ENCODE data around the gene TLR9.

Gene TLR9

DNA sequence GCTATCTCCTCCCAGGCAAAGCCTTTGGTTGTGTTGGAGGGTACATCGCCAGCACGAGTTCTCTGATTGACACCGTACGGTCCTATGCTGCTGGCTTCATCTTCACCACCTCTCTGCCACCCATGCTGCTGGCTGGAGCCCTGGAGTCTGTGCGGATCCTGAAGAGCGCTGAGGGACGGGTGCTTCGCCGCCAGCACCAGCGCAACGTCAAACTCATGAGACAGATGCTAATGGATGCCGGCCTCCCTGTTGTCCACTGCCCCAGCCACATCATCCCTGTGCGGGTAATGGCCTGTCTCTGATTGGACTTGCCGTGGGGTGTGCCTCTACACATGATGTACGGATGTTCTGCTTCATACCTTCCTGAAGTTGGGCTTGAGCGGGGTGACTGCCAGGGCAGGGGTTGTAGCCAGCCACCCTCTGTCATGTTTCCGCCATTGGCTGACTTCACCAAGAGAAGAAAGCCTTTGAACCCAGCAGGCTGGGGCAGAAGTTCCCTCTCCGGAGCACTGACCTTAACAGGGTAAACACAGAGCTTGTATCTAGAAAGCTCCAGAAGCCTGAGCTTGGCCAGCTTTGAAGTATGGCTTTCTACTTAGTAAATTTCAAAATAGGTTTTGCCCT is 14.1 kb downstream of the TLR9 start:
- TF ChIP-seq, protein P1, sequence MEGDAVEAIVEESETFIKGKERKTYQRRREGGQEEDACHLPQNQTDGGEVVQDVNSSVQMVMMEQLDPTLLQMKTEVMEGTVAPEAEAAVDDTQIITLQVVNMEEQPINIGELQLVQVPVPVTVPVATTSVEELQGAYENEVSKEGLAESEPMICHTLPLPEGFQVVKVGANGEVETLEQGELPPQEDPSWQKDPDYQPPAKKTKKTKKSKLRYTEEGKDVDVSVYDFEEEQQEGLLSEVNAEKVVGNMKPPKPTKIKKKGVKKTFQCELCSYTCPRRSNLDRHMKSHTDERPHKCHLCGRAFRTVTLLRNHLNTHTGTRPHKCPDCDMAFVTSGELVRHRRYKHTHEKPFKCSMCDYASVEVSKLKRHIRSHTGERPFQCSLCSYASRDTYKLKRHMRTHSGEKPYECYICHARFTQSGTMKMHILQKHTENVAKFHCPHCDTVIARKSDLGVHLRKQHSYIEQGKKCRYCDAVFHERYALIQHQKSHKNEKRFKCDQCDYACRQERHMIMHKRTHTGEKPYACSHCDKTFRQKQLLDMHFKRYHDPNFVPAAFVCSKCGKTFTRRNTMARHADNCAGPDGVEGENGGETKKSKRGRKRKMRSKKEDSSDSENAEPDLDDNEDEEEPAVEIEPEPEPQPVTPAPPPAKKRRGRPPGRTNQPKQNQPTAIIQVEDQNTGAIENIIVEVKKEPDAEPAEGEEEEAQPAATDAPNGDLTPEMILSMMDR (IDR thresholded peaks at IDR 0.05; ENCODE audit: borderline replicate concordance, insufficient read depth, low read depth, low read length), result no peak
- H3K4me3 ChIP-seq (ENCODE audit: low read depth, low read length), result no peak overlapping the region

DNA sequence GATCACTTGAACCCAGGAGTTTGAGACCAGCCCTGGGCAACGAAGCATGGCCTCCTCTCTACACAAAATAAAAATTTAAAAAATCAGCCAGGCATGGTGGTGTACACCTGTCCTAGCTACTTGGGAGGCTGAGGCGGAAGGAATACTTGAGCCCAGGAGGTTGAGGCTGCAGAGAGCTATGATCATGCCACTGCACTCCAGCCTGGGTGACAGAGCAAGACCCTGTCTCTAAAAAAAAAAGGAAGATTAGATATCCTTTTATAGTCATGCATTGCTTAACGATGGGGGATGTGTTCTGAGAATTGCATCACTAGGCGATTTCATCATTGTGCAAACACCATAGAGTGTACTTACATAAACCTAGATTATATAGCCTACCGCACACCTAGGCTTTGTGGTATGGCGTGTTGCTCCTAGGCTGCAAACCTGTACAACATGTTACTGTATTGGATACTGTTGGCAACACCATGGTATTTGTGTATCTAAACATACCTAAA is 14.8 kb downstream of the TLR9 start:
- H3K4me3 ChIP-seq (ENCODE audit: low read depth, low read length), result no peak overlapping the region
- TF ChIP-seq, protein P1 (IDR thresholded peaks at IDR 0.05; ENCODE audit: borderline replicate concordance, insufficient read depth, low read depth, low read length), result no peak

DNA sequence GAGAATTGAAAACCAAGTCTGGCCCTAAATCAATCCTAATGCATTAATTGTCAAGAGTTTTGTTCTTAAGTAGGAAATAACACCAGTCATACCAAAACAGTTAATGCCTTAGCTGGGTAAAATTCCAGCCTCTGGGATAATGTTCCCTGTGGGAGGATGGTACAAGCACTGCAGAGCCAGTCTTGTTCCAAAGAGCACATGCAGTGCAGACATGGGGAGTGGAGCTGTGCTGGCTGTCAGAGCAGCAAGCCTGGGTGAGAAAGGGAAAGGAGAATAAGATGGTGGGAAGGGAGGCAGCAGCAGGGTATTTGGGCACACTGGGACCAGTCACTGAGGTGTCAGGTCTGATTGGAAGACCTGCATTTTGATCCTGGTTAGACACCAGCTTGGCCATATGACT is 15.4 kb downstream of the TLR9 start:
- H3K4me3 ChIP-seq (ENCODE audit: low read depth, low read length), result no peak overlapping the region
- TF ChIP-seq, protein P1 (IDR thresholded peaks at IDR 0.05; ENCODE audit: borderline replicate concordance, insufficient read depth, low read depth, low read length), result no peak

DNA sequence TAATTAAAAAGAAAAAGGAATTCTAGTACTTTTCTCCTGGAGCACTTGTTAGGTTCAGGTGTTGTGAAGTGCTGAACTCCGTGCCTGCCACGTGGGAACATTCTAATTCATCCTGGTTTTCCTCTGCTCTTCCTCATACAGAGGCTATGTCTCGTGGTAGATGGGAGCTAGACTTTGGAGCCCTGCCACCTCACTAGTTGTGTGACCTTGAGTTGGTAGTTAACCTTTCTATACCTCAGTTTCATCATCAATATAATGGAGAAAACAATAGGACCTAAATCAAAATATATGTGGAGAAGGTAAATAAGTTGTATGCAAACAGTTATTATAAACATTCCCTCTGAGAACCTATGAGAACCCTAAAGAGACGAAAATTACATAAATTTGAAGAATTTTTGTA is 16.9 kb downstream of the TLR9 start:
- no peak overlapping the region for H3K4me3 ChIP-seq (ENCODE audit: low read depth, low read length)
- TF ChIP-seq, protein P1 (IDR thresholded peaks at IDR 0.05; ENCODE audit: borderline replicate concordance, insufficient read depth, low read depth, low read length), result no peak

DNA sequence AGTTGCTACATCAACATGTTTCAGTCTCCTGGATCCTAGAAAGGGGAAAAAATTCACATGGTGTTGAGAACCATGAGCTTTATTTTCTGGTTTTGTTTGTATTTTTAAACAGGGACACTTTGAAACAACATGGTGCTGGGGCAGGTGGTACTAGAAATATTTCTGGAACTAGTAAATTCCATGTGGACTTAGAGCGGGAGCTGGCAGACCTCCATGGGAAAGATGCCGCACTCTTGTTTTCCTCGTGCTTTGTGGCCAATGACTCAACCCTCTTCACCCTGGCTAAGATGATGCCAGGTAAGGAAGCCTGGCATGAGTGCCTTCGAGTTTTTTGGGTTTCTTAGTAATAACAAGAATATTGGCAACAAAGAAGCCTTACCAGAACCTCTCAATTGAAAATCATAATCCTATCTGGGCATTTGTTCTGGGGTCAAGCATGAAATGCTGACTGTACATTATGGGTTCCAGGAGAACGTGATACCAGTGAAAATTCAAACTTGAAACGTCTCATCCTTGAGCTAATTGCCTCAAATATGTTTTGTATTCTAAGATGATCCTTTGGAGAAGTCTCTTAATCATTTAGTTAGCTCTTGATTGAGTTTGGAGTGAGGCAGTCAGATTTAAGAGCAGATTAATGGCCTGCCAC is 19.6 kb downstream of the TLR9 start:
- H3K4me3 ChIP-seq (ENCODE audit: low read depth, low read length), result no peak overlapping the region
- TF ChIP-seq, protein P1 (IDR thresholded peaks at IDR 0.05; ENCODE audit: borderline replicate concordance, insufficient read depth, low read depth, low read length), result no peak

DNA sequence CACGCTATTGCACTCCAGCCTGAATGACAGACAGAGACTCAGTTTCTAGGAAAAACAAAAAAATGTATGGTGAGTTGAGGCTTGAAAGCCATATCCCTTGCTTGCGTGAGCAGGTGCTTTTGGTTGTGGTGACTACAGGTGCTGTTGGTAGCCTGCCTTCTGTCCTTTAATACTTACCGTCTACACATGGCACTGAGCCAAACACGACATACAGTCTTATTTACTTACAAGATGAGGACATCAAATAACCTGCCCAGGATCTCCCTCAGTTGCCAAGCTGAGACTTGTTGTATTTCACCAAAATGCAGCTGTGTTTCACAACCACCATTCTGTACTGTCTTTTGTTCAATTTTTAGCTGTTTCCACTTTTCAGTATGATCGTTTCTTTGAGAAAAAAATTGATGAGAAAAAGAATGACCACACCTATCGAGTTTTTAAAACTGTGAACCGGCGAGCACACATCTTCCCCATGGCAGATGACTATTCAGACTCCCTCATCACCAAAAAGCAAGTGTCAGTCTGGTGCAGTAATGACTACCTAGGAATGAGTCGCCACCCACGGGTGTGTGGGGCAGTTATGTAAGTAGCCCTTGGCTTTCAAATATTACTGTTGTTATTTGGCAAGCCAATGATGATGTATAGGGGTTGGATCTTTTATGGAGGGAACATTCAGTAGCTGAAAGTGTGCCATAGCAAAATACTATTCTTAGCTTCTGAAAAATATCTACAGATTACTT is 20.9 kb downstream of the TLR9 start:
- TF ChIP-seq, protein P1 (IDR thresholded peaks at IDR 0.05; ENCODE audit: borderline replicate concordance, insufficient read depth, low read depth, low read length), result no peak

More for the DNA sequence above, 20.9 kb downstream of the TLR9 start:
- no peak overlapping the region for H3K4me3 ChIP-seq (ENCODE audit: low read depth, low read length)

All from GM12875 (cell line).